Activated CD8-positive, alpha-beta memory T cell treated with anti-CD3 and anti-CD28 coated beads, Interleukin-2, amount 50 U/mL, for 48 hours (primary cell): ENCODE results near the gene PSMA8.
"Not testable (repeated sequence)": the region's sequence is repeated elsewhere in the genome, so short reads cannot be mapped to it uniquely, and the experiment has no call there.

Source experiments
- DNase-seq: peaks from one replicate; pipeline ENCODE4 v3.0.0-alpha.2; 2020

PSMA8 gene

GRCh38 chr18:26238718-26239117 is 105.0 kb downstream of the PSMA8 start:
- DNase-seq: not testable (repeated sequence)

GRCh38 chr18:26242392-26242791 is 108.7 kb downstream of the PSMA8 start:
- not testable (repeated sequence) for DNase-seq
